ENCODE results near the gene ANTXR1.

- TF ChIP-seq EZH2 (IDR thresholded peaks at IDR 0.05; ENCODE audit: borderline replicate concordance, low read depth, low read length, poor library complexity, severe bottlenecking): no peak
- TF ChIP-seq, protein P1, sequence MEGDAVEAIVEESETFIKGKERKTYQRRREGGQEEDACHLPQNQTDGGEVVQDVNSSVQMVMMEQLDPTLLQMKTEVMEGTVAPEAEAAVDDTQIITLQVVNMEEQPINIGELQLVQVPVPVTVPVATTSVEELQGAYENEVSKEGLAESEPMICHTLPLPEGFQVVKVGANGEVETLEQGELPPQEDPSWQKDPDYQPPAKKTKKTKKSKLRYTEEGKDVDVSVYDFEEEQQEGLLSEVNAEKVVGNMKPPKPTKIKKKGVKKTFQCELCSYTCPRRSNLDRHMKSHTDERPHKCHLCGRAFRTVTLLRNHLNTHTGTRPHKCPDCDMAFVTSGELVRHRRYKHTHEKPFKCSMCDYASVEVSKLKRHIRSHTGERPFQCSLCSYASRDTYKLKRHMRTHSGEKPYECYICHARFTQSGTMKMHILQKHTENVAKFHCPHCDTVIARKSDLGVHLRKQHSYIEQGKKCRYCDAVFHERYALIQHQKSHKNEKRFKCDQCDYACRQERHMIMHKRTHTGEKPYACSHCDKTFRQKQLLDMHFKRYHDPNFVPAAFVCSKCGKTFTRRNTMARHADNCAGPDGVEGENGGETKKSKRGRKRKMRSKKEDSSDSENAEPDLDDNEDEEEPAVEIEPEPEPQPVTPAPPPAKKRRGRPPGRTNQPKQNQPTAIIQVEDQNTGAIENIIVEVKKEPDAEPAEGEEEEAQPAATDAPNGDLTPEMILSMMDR (conservative IDR thresholded peaks at IDR 0.05; ENCODE audit: low read depth, low read length): no peak
Observed at GRCh38 chr2:69175790-69176715, 163.1 kb downstream of the ANTXR1 start.

Data from A673 (cell line).